GM19023 (cell line): ENCODE measurements around the gene IGF2BP2.

Source experiments
- ATAC-seq: cut with Tn5 transposase; IDR thresholded peaks from one replicate; pipeline ENCODE4 v1.9.1; 2021; ENCODE audit warnings: mild to moderate bottlenecking, moderate library complexity; ENCODE audit not compliant: unreplicated experiment

Gene IGF2BP2

DNA sequence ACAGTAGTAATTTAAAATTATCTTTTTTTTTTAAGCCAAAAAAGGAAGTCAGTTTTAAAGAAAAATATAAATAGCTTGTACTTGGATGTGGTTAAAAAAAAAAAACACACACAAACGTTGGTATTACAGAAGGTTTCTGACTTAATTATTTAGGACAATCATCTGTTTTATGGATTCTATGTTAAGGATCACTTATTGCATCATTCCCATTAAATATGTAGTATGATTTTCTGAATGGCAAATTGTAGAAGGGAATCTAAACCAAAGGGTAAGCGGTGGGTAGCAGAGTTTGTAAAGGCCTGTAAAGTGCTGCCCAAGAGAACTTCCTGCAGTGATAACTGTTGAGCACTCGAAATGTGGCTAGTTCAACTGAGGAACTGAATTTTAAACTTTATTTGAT, 230.8 kb downstream of the IGF2BP2 start:
- ATAC-seq, result no peak
